ENCODE measurements around the gene WDR18.

The WDR18 gene

GRCh38 chr19:1004204-1004802 is 20.2 kb downstream of the WDR18 start:
- ATAC-seq (no peak), DNase-seq (no peak)
- Mint-ChIP-seq H3K9me3 (no peaks in the 10 kb centered on the region), H3K4me3 (no peak overlapping the region), H3K27ac (no peak overlapping the region), H3K4me1 (peaks cover 9% of the 10 kb centered on the region), H3K27me3 (peaks cover 25% of the 10 kb centered on the region)

DNA sequence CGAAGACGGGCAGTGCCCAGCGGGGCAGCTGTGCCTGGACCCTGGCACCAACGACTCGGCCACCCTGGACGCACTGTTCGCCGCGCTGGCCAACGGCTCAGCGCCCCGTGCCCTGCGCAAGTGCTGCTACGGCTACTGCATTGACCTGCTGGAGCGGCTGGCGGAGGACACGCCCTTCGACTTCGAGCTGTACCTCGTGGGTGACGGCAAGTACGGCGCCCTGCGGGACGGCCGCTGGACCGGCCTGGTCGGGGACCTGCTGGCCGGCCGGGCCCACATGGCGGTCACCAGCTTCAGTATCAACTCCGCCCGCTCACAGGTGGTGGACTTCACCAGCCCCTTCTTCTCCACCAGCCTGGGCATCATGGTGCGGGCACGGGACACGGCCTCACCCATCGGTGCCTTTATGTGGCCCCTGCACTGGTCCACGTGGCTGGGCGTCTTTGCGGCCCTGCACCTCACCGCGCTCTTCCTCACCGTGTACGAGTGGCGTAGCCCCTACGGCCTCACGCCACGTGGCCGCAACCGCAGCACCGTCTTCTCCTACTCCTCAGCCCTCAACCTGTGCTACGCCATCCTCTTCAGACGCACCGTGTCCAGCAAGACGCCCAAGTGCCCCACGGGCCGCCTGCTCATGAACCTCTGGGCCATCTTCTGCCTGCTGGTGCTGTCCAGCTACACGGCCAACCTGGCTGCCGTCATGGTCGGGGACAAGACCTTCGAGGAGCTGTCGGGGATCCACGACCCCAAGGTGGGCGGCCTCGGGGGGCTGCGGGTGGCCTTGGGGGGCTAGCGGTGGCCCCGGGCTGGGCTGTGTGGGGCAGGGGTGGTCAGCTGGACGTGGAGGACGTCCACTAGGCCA is 20.9 kb downstream of the WDR18 start:
- DNase-seq (no peak), ATAC-seq (no peak)
- Mint-ChIP-seq H3K4me1 (peaks cover 7% of the 10 kb centered on the region), H3K9me3 (no peaks in the 10 kb centered on the region), H3K4me3 (peak overlapping the region in 1 of 2 donors; percentile 13), H3K27me3 (peaks cover 18% of the 10 kb centered on the region), H3K27ac (peak overlapping the region in 1 of 2 donors; percentile 82)

DNA sequence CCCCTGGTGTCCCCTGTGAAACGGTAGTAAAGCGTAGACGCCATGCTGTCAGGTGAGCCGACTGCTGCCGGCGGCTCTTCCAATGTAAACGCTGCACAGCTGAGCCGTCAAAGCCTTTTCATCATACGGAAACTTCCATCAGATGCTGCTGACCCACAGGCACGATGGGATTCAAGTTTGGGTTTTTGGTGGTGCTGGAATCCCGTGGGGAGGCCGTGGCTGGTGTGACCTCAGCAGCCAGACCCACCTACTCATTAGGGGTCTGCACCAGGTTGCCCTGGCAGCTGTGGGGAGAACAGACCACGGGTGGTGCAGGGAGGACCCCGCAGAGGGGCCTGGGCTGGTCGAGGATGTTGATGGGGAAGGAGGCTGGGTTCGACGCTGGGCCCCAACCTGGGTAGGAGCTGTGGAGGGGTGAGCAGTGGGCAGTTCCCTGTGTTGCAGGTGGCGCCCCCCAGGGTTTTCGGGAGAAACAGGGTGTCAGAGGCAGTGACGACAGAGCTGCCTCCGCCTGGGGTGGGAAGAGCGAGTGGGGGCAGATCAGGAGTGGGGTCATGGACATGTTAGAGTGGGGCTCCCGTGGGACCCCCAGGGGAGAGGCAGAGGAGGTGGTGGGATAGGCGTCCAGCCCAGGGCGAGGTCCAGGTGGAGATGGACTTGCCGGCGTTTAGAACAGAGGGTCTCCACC is 22.7 kb downstream of the WDR18 start:
- Mint-ChIP-seq H3K4me1 (no peaks in the 10 kb centered on the region), H3K27me3 (peaks cover 9% of the 10 kb centered on the region)

DNA sequence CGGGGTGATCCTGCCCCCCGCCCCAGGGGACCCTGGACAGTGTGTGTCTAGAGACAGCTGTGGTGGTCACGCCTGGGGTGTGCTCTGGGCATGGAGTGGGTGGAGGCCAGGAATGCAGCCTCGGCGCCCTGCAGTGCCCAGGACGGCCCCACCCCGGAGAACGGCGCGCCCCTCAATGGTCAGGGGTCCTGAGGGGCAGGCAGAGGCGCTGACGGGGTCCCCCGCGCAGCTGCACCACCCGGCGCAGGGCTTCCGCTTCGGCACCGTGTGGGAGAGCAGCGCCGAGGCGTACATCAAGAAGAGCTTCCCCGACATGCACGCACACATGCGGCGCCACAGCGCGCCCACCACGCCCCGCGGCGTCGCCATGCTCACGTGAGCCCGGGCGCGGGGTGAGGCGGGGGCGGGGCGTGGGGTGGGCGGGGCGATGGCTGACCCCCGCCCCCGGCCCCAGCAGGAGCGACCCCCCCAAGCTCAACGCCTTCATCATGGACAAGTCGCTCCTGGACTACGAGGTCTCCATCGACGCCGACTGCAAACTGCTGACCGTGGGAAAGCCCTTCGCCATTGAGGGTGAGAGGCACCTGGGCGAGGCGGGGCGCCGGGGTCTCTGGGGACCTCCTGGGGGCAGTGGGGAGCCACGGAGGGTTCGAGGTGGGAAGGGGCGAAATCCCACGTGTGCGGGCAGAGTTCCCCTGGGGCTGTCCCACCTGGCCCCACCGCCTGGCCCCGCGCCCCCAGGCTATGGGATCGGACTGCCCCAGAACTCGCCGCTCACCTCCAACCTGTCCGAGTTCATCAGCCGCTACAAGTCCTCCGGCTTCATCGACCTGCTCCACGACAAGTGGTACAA is 23.5 kb downstream of the WDR18 start:
- Mint-ChIP-seq H3K9me3 (no peaks in the 10 kb centered on the region), H3K4me3 (no peak overlapping the region), H3K27ac (peak overlapping the region in 1 of 2 donors; percentile 49), H3K4me1 (no peaks in the 10 kb centered on the region), H3K27me3 (peaks cover 4% of the 10 kb centered on the region)
- DNase-seq (no peak), ATAC-seq (peak; percentile 34)

More for the DNA sequence above, 22.7 kb downstream of the WDR18 start:
- Mint-ChIP-seq H3K9me3 (no peaks in the 10 kb centered on the region), H3K4me3 (no peak overlapping the region), H3K27ac (peak overlapping the region in 1 of 2 donors; percentile 49)
- ATAC-seq (no peak), DNase-seq (no peak)

DNA sequence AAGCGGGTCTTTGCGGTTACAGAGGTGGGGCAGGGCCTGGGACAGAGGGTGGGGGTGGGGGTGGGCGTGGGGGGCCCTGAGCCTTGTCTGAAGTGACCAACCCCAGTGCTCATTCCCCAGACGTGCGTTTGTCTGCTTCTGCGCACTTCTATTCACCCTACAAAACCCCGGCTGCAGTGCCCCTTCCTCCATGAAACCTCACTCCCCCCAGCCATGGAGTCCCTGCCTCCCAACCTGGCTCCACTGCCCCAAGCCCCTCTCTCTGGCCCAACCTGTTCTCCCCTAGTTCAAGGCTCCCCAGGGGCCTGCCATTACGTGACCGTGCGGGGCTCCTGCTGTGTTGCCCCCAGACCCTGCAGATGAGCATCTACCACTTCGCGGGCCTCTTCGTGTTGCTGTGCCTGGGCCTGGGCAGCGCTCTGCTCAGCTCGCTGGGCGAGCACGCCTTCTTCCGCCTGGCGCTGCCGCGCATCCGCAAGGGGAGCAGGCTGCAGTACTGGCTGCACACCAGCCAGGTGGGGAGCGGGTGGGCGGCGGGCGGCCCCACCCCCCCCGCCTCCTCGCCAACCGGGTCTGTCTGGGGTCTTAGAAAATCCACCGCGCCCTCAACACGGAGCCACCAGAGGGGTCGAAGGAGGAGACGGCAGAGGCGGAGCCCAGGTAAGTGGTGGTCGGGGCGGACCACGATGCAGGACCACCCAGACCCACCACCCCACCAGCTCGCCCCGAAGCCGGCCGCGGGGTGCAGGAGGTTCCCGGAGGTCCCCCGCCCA is 24.3 kb downstream of the WDR18 start:
- no peak overlapping the region for H3K27ac Mint-ChIP-seq
- no peaks in the 10 kb centered on the region for H3K9me3 Mint-ChIP-seq
- H3K4me1 Mint-ChIP-seq: no peaks in the 10 kb centered on the region
- H3K4me3 Mint-ChIP-seq: no peak overlapping the region
- no peak for ATAC-seq
- H3K27me3 Mint-ChIP-seq: no peaks in the 10 kb centered on the region
- no peak for DNase-seq

- H3K4me3 Mint-ChIP-seq: no peak overlapping the region
- H3K9me3 Mint-ChIP-seq: no peaks in the 10 kb centered on the region
- no peak overlapping the region for H3K27ac Mint-ChIP-seq
- DNase-seq (no peak), ATAC-seq (no peak)
- H3K27me3 Mint-ChIP-seq: no peaks in the 10 kb centered on the region
- H3K4me1 Mint-ChIP-seq: peaks cover 5% of the 10 kb centered on the region
These were observed 25.2 kb downstream of the WDR18 start for GRCh38 chr19:1009041-1009980.

GRCh38 chr19:1009981-1010538 is 25.9 kb downstream of the WDR18 start:
- ATAC-seq (no peak), DNase-seq (no peak)
- H3K27me3 Mint-ChIP-seq: no peaks in the 10 kb centered on the region
- peak overlapping the region in 1 of 2 donors; percentile 27 for H3K27ac Mint-ChIP-seq
- H3K4me1 Mint-ChIP-seq: peaks cover 6% of the 10 kb centered on the region
- H3K4me3 Mint-ChIP-seq: no peak overlapping the region
- H3K9me3 Mint-ChIP-seq: no peaks in the 10 kb centered on the region

DNA sequence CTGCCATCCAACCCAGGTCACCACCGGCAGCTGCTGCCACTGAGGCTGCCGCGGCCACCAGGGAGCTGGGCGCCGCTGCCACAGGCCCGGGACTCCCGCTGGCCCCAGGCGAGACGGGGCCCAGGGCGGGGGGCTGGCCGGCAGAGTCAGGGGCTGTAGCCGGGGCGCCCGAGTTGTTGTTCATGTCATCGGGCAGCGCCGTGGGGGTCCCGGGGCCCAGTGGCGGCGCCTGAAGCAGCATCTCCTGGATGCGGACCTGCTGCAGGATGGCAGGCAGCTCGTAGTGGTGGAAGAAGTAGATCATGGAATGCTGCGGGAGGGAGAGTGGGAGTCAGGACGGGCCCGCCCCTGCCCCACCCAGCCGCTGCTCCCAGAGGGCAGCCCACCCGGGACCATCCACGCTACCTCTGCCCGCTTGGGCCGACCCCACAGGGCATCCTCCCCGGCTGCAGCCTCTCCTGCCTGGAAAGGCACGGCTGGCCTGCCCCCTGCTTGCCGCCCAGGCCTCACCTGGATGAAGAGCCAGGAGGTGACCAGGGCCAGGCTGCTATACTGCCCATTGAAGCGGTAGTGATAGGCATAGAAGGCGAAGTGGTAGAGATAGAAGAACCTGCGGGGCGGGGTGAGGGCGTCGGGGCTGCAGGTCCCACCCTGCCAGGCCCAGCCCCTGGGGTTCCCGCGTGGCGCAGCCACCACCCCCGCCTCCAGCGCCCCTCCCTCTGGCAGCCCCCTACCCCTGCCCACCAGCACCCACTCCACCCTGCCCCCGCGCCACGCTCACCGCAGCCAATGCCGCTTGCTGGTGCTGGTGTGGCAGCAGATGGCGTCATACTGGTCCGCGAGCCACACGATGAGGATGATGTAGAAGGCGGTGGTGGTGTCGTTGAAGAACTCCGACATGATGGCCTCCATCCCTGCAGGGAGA is 26.7 kb downstream of the WDR18 start:
- ATAC-seq (peak; percentile 22), DNase-seq (no peak)
- H3K27me3 Mint-ChIP-seq: no peaks in the 10 kb centered on the region
- H3K4me1 Mint-ChIP-seq: peaks cover 12% of the 10 kb centered on the region
- no peak overlapping the region for H3K4me3 Mint-ChIP-seq
- no peaks in the 10 kb centered on the region for H3K9me3 Mint-ChIP-seq
- peak overlapping the region in 1 of 2 donors; percentile 71 for H3K27ac Mint-ChIP-seq

GRCh38 chr19:1011831-1012333 is 27.7 kb downstream of the WDR18 start:
- DNase-seq: no peak
- H3K9me3 Mint-ChIP-seq: no peaks in the 10 kb centered on the region
- no peak for ATAC-seq
- H3K27ac Mint-ChIP-seq: peak overlapping the region in 1 of 2 donors; percentile 54
- no peaks in the 10 kb centered on the region for H3K27me3 Mint-ChIP-seq
- H3K4me1 Mint-ChIP-seq: peaks cover 22% of the 10 kb centered on the region
- no peak overlapping the region for H3K4me3 Mint-ChIP-seq

GRCh38 chr19:1012334-1012733 is 28.2 kb downstream of the WDR18 start:
- no peak for ATAC-seq
- H3K4me3 Mint-ChIP-seq: no peak overlapping the region
- no peaks in the 10 kb centered on the region for H3K9me3 Mint-ChIP-seq

DNA sequence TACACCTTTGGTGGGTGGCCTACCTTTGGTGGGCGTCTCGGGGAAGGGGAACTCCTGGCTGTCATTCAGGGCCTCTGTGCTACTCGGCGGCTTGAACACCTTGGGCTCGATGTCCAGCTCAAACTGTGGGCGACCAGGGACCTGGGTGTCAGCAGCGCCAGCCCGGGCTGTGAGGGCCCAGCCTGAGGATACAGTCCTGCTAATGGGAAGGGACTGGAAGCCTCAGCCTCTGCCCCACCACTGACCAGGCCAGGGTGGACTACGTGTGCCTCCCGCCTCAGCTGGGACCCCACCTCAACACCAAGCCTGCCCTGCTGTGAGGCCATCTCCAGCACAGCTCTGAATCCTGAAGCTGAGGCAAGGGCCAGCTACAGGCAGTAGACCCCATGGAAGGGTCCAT is 29.1 kb downstream of the WDR18 start:
- Mint-ChIP-seq H3K9me3 (no peaks in the 10 kb centered on the region), H3K4me3 (no peak overlapping the region), H3K4me1 (peaks cover 36% of the 10 kb centered on the region), H3K27ac (no peak overlapping the region), H3K27me3 (no peaks in the 10 kb centered on the region)
- no peak for ATAC-seq
- no peak for DNase-seq

More at GRCh38 chr19:1012334-1012733, 28.2 kb downstream of the WDR18 start:
- DNase-seq: no peak
- no peaks in the 10 kb centered on the region for H3K27me3 Mint-ChIP-seq
- H3K27ac Mint-ChIP-seq: no peak overlapping the region
- peaks cover 27% of the 10 kb centered on the region for H3K4me1 Mint-ChIP-seq

- H3K27me3 Mint-ChIP-seq: no peaks in the 10 kb centered on the region
- H3K9me3 Mint-ChIP-seq: no peaks in the 10 kb centered on the region
- no peak for ATAC-seq
- H3K4me3 Mint-ChIP-seq: no peak overlapping the region
- DNase-seq: no peak
- H3K4me1 Mint-ChIP-seq: peaks cover 47% of the 10 kb centered on the region
- peak overlapping the region in 1 of 2 donors; percentile 50 for H3K27ac Mint-ChIP-seq
These were observed 30.3 kb downstream of the WDR18 start for GRCh38 chr19:1014161-1015060.
